ENCODE results near the gene CELF2. TPM values are rescaled to one million over a fixed set of nuclear protein-coding genes. Genes with fewer than 3 reads are reported as not detected.

CELF2 gene
- total RNA-seq, 1 experiment from 2014 or later: 28.7 TPM

GRCh38 chr10:11381023-11381422 lies 363.4 kb downstream of the CELF2 start:
- peaks cover 3 to 4% of the 10 kb centered on the region in 2 experiments for H3K4me1 Mint-ChIP-seq
- H3K18ac ChIP-seq (ENCODE audit: insufficient read length, low read depth, low read length): no peak overlapping the region

More at GRCh38 chr10:11381023-11381422, 363.4 kb downstream of the CELF2 start:
- no peak overlapping the region for H2AFZ ChIP-seq (ENCODE audit: low read length)
- no peaks in the 10 kb centered on the region for H3K4me1 ChIP-seq (ENCODE audit: insufficient read depth, low read length)
- Mint-ChIP-seq H3K4me3 (no peak overlapping the region), H3K9me3 (no peaks in the 10 kb centered on the region), H3K36me3 (ENCODE audit: insufficient read depth in 1 of 3, low read depth in 3 of 3) (no peaks in the 10 kb centered on the region), H3K27me3 (ENCODE audit: low read depth) (peaks cover 5% of the 10 kb centered on the region; the same call in 1 of the 2 replicates), H3K27ac (no peak overlapping the region)
- H3K27ac ChIP-seq (ENCODE audit: insufficient read length, low read depth, low read length): no peak overlapping the region
- H3K23ac ChIP-seq (ENCODE audit: insufficient read length, low read depth, low read length): no peak overlapping the region
- H3K79me2 ChIP-seq (ENCODE audit: insufficient read depth, low read length): no peaks in the 10 kb centered on the region
- no peaks in the 10 kb centered on the region for H3K27me3 ChIP-seq (ENCODE audit: insufficient read depth, low read length)
- H3K14ac ChIP-seq (ENCODE audit: insufficient read depth, low read length): no peak overlapping the region
- no peak for TF ChIP-seq CTCF (conservative IDR thresholded peaks at IDR 0.05)
- no peak overlapping the region for H2BK120ac ChIP-seq (ENCODE audit: low read depth, low read length, poor library complexity, severe bottlenecking)
- no peak overlapping the region for H2BK5ac ChIP-seq (ENCODE audit: insufficient read length, low read length)
- H2BK15ac ChIP-seq (ENCODE audit: low read depth, low read length): no peak overlapping the region
- no peak overlapping the region for H4K5ac ChIP-seq (ENCODE audit: insufficient read length, low read depth, low read length)
- no peak overlapping the region for H3K4ac ChIP-seq (ENCODE audit: low read depth, low read length)
- H2BK20ac ChIP-seq (ENCODE audit: low read depth, low read length, poor library complexity, severe bottlenecking): no peak overlapping the region
- H3K79me1 ChIP-seq (ENCODE audit: insufficient read depth, low read depth, low read length, poor library complexity, severe bottlenecking): no peaks in the 10 kb centered on the region
- H3K23me2 ChIP-seq (ENCODE audit: insufficient read length, low read depth, low read length, poor library complexity, severe bottlenecking): no peaks in the 10 kb centered on the region
- H3T11ph ChIP-seq (ENCODE audit: low read length): no peak overlapping the region
- no peak overlapping the region for H2AK5ac ChIP-seq (ENCODE audit: insufficient read length, low read length)
- H3K9me3 ChIP-seq (ENCODE audit: control insufficient read depth, low read depth, low read length): no peaks in the 10 kb centered on the region
- no peak overlapping the region for H2BK12ac ChIP-seq (ENCODE audit: insufficient read length, low read depth, low read length)
- DNase-seq: no peak
- no peaks in the 10 kb centered on the region for H4K20me1 ChIP-seq (ENCODE audit: control insufficient read depth, insufficient read depth, insufficient read length)
- no peak overlapping the region for H3K56ac ChIP-seq (ENCODE audit: insufficient read length, low read depth, low read length)
- WGBS (ENCODE audit: extremely low coverage, insufficient read length, low lambda C conversion rate): no CpG with 5 or more reads among the region's 7 CpGs
- H3K9ac ChIP-seq (ENCODE audit: extremely low read depth, insufficient read length, low read length): no peak overlapping the region
- H3K4me2 ChIP-seq (ENCODE audit: insufficient read depth, insufficient read length, low read length): no peak overlapping the region
- no peak overlapping the region for H4K91ac ChIP-seq (ENCODE audit: insufficient read length, low read depth, low read length)
- no peak overlapping the region for H4K8ac ChIP-seq (replicated peaks; ENCODE audit: insufficient read length, low read depth, low read length)
